ENCODE measurements around the gene ITGA3. TPM values are rescaled to one million over a fixed set of nuclear protein-coding genes. Genes with fewer than 3 reads are reported as not detected.

ITGA3 gene
- total and polyA plus RNA-seq, 4 donors: 0.79 to 4.4 (median 1.4) TPM

DNA sequence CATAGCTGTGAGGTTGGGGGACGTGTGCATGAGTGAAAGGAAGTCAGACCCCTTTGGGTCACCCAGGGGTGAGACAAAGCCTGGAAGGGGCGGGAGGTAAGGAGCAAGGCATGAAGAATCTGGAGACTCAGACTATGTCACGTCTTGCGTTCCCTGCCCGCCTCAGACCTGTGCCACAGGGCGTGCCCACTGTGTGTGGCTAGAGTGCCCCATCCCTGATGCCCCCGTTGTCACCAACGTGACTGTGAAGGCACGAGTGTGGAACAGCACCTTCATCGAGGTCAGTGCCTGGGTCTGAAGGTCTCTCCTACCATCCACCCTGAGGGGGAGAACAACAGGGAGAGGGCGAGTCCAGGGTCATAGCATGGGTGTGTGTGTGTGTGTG lies 24.2 kb downstream of the ITGA3 start:
- H3K36me3 ChIP-seq (ENCODE audit: control insufficient read depth in 4 of 4, insufficient read depth in 3 of 4, low read depth in 1 of 4, low read length in 3 of 4): no peaks in the 10 kb centered on the region
- TF ChIP-seq FOXA1 (IDR thresholded peaks at IDR 0.05) (no peak), RAD21 (IDR thresholded peaks at IDR 0.05) (no peak), FOXA2 (IDR thresholded peaks at IDR 0.05) (no peak), JUND (IDR thresholded peaks at IDR 0.05) (no peak), RXRA (IDR thresholded peaks at IDR 0.05) (no peak), TAF1 (conservative IDR thresholded peaks at IDR 0.05) (no peak), GABPA (IDR thresholded peaks at IDR 0.05 in 1 of 2, conservative IDR thresholded peaks at IDR 0.05 in 1 of 2) (no peak), EGR1 (IDR thresholded peaks at IDR 0.05; ENCODE audit: low read depth in 2 of 2) (no peak), HNF4A (conservative IDR thresholded peaks at IDR 0.05) (no peak), SP1 (IDR thresholded peaks at IDR 0.05) (no peak), HNF4G (IDR thresholded peaks at IDR 0.05) (no peak)
- TF ChIP-seq, protein P1, sequence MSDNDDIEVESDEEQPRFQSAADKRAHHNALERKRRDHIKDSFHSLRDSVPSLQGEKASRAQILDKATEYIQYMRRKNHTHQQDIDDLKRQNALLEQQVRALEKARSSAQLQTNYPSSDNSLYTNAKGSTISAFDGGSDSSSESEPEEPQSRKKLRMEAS (IDR thresholded peaks at IDR 0.05): no peak
- TF ChIP-seq, protein P2, sequence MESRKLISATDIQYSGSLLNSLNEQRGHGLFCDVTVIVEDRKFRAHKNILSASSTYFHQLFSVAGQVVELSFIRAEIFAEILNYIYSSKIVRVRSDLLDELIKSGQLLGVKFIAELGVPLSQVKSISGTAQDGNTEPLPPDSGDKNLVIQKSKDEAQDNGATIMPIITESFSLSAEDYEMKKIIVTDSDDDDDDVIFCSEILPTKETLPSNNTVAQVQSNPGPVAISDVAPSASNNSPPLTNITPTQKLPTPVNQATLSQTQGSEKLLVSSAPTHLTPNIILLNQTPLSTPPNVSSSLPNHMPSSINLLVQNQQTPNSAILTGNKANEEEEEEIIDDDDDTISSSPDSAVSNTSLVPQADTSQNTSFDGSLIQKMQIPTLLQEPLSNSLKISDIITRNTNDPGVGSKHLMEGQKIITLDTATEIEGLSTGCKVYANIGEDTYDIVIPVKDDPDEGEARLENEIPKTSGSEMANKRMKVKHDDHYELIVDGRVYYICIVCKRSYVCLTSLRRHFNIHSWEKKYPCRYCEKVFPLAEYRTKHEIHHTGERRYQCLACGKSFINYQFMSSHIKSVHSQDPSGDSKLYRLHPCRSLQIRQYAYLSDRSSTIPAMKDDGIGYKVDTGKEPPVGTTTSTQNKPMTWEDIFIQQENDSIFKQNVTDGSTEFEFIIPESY (IDR thresholded peaks at IDR 0.05): no peak
- TF ChIP-seq, protein P3, sequence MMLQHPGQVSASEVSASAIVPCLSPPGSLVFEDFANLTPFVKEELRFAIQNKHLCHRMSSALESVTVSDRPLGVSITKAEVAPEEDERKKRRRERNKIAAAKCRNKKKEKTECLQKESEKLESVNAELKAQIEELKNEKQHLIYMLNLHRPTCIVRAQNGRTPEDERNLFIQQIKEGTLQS (IDR thresholded peaks at IDR 0.05): no peak
- TF ChIP-seq, protein P4, sequence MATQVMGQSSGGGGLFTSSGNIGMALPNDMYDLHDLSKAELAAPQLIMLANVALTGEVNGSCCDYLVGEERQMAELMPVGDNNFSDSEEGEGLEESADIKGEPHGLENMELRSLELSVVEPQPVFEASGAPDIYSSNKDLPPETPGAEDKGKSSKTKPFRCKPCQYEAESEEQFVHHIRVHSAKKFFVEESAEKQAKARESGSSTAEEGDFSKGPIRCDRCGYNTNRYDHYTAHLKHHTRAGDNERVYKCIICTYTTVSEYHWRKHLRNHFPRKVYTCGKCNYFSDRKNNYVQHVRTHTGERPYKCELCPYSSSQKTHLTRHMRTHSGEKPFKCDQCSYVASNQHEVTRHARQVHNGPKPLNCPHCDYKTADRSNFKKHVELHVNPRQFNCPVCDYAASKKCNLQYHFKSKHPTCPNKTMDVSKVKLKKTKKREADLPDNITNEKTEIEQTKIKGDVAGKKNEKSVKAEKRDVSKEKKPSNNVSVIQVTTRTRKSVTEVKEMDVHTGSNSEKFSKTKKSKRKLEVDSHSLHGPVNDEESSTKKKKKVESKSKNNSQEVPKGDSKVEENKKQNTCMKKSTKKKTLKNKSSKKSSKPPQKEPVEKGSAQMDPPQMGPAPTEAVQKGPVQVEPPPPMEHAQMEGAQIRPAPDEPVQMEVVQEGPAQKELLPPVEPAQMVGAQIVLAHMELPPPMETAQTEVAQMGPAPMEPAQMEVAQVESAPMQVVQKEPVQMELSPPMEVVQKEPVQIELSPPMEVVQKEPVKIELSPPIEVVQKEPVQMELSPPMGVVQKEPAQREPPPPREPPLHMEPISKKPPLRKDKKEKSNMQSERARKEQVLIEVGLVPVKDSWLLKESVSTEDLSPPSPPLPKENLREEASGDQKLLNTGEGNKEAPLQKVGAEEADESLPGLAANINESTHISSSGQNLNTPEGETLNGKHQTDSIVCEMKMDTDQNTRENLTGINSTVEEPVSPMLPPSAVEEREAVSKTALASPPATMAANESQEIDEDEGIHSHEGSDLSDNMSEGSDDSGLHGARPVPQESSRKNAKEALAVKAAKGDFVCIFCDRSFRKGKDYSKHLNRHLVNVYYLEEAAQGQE (IDR thresholded peaks at IDR 0.05): no peak
- no peak overlapping the region for H3K27ac ChIP-seq (ENCODE audit: low read depth in 1 of 2, low read length in 2 of 2)

GRCh38 chr17:50080827-50081226 lies 24.9 kb downstream of the ITGA3 start:
- no peaks in the 10 kb centered on the region for H3K4me1 ChIP-seq (ENCODE audit: control insufficient read depth in 4 of 4, insufficient read depth in 4 of 4, low read length in 3 of 4)
- WGBS: 93% methylated on average over 7 of the region's 7 CpGs
- H3K9ac ChIP-seq (ENCODE audit: low read depth in 1 of 2, low read length in 2 of 2): no peak overlapping the region
- no peak for DNase-seq (ENCODE audit: low spot score)
- H3K36me3 ChIP-seq (ENCODE audit: control insufficient read depth in 4 of 4, insufficient read depth in 3 of 4, low read depth in 1 of 4, low read length in 3 of 4): no peaks in the 10 kb centered on the region
- H3K27me3 ChIP-seq (ENCODE audit: control insufficient read depth in 4 of 4, insufficient read depth in 4 of 4, low read length in 3 of 4): no peaks in the 10 kb centered on the region
- no peak for TF ChIP-seq TAF1 (conservative IDR thresholded peaks at IDR 0.05)
- no peak overlapping the region for H3K4me3 ChIP-seq (ENCODE audit: low read depth in 1 of 3, low read length in 3 of 3)
- no peaks in the 10 kb centered on the region for H3K9me3 ChIP-seq (ENCODE audit: control insufficient read depth in 4 of 4, low read length in 3 of 4)
- H3K27ac ChIP-seq (ENCODE audit: low read depth in 1 of 2, low read length in 2 of 2): no peak overlapping the region

More for the DNA sequence above, 24.2 kb downstream of the ITGA3 start:
- no peaks in the 10 kb centered on the region for H3K9me3 ChIP-seq (ENCODE audit: control insufficient read depth in 4 of 4, low read length in 3 of 4)
- no peaks in the 10 kb centered on the region for H3K27me3 ChIP-seq (ENCODE audit: control insufficient read depth in 4 of 4, insufficient read depth in 4 of 4, low read length in 3 of 4)
- WGBS: 91% methylated on average over 11 of the region's 11 CpGs
- no peaks in the 10 kb centered on the region for H3K4me1 ChIP-seq (ENCODE audit: control insufficient read depth in 4 of 4, insufficient read depth in 4 of 4, low read length in 3 of 4)
- no peak overlapping the region for H3K4me3 ChIP-seq (ENCODE audit: low read depth in 1 of 3, low read length in 3 of 3)
- no peak for DNase-seq (ENCODE audit: low spot score)
- no peak overlapping the region for H3K9ac ChIP-seq (ENCODE audit: low read depth in 1 of 2, low read length in 2 of 2)
